NCI-H2196 treated with DMSO at 0.1 percent for 48 hours (cell line): ENCODE data around the gene UTP14C.
"Not testable (repeated sequence)": the region's sequence is repeated elsewhere in the genome, so short reads cannot be mapped to it uniquely, and the experiment has no call there.

Source experiments
- DNase-seq: peaks from one replicate; lab custom pipeline; 2025; ENCODE audit not compliant: unreplicated experiment; lab: John Stamatoyannopoulos, UW

The UTP14C gene

GRCh38 chr13:52003541-52003940 is 20.9 kb upstream of the UTP14C start:
- DNase-seq, result no peak

- DNase-seq, result no peak
Observed at GRCh38 chr13:52004511-52005170, 19.9 kb upstream of the UTP14C start.

DNA sequence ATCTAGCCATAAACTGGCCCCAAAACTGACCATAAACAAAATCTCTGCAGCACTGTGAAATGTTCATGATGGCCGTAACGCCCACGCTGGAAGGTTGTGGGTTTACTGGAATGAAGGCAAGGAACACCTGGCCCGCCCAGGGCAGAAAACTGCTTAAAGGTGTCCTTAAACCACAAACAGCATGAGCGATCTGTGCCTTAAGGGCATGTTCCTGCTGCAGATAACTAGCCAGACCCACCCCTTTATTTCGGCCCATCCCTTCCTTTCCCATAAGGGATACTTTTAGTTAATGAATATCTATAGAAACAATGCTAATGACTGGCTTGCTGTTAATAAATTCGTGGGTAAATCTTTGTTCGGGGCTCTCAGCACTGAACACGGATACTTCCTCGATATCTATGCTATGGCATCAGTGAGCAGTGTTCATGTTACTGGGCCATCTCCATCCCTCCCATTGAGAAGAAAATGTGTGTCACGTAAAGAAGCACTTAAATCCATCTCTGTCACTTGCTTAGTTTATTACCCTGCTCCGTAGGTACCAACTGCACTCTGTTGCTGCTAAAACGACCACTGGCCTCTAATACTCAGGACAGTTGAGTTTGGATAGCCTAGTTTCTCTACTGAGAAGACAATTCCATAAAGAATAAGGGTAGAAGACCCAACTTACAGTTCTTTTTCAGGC is 18.5 kb upstream of the UTP14C start:
- DNase-seq, result no peak

DNA sequence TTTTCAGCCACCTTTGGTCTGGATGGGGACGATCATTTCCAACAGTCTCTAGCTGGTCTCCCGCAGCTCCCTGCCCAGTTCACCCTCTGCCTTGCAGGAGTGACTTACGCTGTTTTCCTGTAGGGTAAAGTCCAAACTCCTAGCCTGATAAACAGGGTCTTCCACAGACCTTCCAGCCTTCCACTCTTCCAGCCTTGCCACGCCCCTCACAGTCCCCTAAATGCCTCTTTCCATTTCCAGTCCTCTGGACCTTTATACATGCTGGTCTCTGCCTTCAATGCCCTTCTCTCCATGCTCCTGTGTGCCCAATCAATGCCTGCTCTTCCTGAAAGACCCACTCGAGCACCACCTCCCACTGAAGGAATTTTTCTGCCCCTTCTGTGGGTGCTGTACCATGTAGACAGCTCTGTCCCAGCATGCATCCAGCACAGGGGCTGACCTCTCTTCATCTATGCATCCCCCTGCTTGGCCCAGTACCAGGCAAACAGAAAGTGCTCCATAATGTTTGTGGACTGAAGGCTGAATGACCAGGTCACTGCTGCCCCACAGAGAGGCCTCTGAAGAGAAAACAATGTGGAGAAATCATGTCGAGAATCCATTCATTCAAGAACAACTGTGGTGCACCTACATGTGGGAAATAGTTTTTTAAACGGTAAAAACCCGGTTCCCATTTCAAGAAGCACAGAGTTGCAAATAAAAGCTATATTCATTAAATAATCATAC is 17.8 kb upstream of the UTP14C start:
- DNase-seq, result no peak

DNA sequence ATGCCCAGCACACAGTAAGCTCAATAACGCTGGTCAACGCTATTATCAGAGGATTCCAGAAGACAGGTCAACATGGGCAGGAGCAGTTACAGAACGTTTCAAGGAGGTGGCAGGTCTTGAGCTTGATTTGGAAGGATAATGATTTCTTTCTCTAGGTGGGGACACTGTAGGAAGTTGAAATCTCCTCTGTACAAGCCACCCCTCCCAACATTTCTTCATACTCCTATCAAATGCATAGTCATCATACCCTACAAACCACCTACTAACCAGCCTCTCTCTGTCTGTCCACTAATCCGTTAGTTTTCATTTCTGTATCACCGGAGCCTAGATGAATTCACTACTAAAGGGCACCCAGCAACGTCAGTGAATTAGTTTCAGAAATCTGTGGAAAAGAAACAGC is 14.5 kb upstream of the UTP14C start:
- no peak for DNase-seq

- no peak for DNase-seq
Observed at GRCh38 chr13:52010890-52011631, 13.4 kb upstream of the UTP14C start, which contains the start of gene ATP7B. Gene ATP7B (minus strand): TSS chr13:52011450. CDS start chr13:52011337, 113 bp downstream.

DNA sequence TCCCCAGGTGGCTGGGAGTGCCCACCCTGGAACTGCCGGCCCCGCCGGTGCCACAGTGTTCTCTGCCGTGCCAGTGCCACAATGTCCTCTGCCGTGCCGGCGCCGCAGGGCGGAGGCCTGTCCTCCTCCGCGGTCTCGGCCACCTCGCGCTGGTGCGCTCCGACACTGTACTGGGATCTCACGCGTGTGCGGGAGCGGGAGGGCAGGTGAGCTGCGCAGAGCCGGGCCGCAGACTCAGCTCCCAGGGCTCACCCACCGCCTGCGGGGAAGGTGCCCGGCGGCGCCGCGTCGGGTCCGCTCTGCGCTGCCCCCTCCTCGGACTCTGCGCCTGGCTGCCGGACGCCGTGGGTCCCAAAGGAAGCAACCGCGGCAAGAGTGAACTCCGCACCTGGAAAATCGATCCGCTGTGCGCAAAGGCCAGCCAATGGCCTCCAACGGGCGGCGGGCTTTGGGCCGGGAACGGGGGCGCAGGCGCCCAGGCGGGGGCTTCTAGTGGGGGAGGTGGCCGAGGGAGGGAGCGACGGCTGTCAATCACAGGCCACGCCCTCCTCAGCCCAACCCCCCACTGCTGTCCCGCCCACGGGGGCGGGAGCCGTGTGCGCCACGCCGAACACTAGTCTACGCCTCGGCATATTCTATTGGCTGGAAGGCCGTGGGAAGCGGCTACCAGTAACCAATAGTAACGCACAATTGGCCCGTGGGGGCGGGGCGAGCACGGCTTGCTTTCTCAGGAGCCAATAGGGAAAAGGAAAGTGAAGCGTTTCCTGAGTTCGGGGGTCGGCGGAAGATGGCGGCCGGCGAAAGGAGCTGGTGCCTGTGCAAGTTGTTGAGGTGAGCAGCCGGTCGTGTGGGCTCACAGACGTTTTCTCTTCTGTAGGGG is 12.6 kb upstream of the UTP14C start, which contains the start of gene ALG11:
Gene ALG11, plus strand, starts transcription at position 767 of the 880 bp plus-strand sequence. Its CDS starts 21 bp downstream, at position 788.
- peak; percentile 56 for DNase-seq

- DNase-seq, result no peak
Observed at GRCh38 chr13:52012512-52012836, 12.0 kb upstream of the UTP14C start.

- no peak for DNase-seq
Observed at GRCh38 chr13:52016296-52016695, 8.2 kb upstream of the UTP14C start.

DNA sequence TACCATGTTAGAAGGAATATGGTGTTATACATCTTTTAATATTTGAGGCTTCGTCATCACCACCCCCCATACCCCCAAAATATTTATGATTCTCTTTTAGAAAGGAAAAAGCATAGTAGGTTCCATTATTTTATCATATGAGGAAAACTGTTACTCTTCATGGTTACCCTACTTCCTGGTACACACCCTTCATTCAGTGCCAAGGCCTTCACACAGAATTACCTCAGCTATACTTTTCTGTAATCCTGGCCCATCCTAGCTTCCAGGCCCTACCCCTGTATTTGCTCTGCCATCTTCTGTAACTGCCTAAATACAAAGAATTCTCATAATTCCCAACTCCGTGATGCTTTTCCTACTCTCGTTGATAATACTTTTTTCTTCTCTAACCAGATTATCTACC is 4.3 kb upstream of the UTP14C start:
- DNase-seq, result no peak

DNA sequence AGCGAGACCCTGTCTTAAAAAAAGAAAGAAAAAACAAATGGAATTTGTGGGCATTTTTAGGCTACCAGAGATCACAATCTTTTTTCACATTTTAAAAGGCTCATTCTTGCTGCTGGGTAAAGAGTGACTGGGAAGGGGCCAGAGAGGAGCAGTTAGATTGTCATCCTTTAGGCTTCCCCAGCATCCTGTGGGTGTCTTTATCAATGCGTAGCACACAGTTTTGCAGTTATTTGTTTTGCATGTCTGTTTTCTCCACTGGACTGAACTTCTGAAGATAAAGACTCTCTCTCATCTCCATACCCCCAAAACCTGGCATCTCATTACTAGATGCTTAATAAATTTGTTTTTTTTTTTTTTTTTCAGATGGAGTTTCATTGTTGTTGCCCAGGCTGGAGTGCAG is 2.1 kb upstream of the UTP14C start:
- no peak for DNase-seq

DNA sequence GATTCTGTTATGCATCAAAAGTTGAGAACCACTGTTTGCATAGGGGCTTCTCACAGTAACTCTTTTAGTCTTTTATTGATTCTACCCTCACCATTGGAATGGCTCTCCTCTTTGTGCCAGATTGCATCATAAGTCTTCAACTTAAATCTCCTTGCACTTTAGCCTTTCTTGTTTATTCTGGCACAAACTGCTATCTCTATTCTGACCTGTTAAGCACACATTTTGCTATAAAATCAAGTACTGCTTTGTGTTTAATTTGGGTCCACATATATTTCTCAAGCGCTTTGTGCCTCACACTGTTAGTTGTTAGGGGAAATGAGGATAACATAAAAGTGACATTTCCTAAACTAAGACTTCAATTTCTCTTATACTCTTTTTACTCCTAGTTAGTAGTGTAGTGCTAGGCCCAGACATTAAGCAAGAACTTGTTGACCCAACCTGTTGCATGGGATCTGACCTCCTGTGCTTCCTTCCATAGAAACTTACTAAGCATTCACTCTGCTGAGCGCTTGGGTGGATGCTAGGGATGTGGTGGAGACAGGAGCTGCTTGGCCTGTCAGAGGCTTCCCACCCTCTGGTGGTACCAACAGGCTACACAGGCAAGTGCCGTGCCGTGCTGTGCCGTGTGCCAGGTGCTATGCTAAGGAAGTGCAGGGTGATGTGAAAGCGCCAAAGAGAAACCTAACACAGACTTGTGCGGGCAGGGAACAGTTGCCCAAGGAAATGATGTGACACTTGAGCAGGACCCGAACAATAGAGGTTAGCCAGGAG is 1.2 kb downstream of the UTP14C start:
- no peak for DNase-seq

DNA sequence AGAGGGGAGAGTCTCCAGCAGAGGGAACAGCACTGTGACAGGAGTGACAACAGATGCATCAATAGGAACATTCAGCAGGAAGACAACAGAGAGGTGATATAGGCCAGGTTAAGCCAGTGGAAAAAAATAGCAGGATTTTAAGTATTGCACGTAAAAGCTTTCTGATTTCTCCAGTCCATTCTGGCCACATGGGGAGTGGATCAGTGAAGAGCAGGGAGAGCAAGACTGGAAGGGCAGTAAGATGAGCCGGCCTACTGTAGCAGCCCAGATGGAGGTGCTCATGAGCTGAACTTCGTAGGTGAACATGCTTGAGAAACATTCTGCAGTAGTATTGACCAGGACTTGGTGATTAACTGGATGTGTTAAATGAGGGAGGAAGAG is 1.7 kb downstream of the UTP14C start:
- DNase-seq, result no peak

GRCh38 chr13:52027832-52028231 is 3.3 kb downstream of the UTP14C start:
- no peak for DNase-seq

- DNase-seq, result no peak
Observed at GRCh38 chr13:52029569-52029968, 5.1 kb downstream of the UTP14C start.

- DNase-seq, result not testable (repeated sequence)
Observed at GRCh38 chr13:52030401-52030800, 5.9 kb downstream of the UTP14C start.

- no peak for DNase-seq
Observed at GRCh38 chr13:52033039-52033438, 8.5 kb downstream of the UTP14C start.

- DNase-seq, result peak; percentile 12
Observed at GRCh38 chr13:52034616-52035226, 10.2 kb downstream of the UTP14C start.

- no peak for DNase-seq
Observed at GRCh38 chr13:52036037-52036436, 11.5 kb downstream of the UTP14C start.
